HCT116 (cell line): ENCODE measurements around the gene TMEM87A. TPM values are rescaled to one million over a fixed set of nuclear protein-coding genes. Genes with fewer than 3 reads are reported as not detected.

Source experiments
- ATAC-seq: fragments of 200-7000 bp; cut with Tn5 transposase; 2 replicates; pipeline ENCODE4 v1.9.1; 2020; ENCODE audit warnings: mild to moderate bottlenecking, moderate library complexity
- BruUV-seq: library from RNA; stranded (reverse); fragments of 400-500 nt; replicated peaks from 2 replicates; lab custom pipeline; 2021; lab: Mats Ljungman, UMichigan
- CTCF ChIA-PET: fragments of 300-600 bp; sonication (Branson Sonifier 250); formaldehyde crosslinking; loops from one replicate; lab custom pipeline; 2021; ENCODE audit warnings: antibody characterized with exemption; lab: Charles Lee
- POLR2A ChIA-PET: fragments of 300-600, 350-600 bp; sonication (Branson Sonifier 250); formaldehyde crosslinking; loops from one replicate; lab custom pipeline; 2021; ENCODE audit warnings: antibody characterized with exemption; lab: Charles Lee
- RAD21 ChIA-PET, 2 experiments: fragments of 300-600 bp; sonication (Branson Sonifier 250); formaldehyde crosslinking; loops; one replicate each; lab custom pipeline; 2023; ENCODE audit warnings: low total read pairs in 2 of 2; ENCODE audit not compliant: uncharacterized antibody in 2 of 2, unreplicated experiment in 2 of 2, low non-redundant PET in 1 of 2; lab: Charles Lee
- DNase-seq: peaks from one replicate; pipeline ENCODE4 v3.0.0-alpha.2; 2010; ENCODE audit warnings: low read depth, low spot score
- H2AFZ ChIP-seq: fragments of 200-600 bp; shearing (Covaris generic), sonication (generic); 2 replicates; pipeline ENCODE4 v1.6.1; 2017; ENCODE audit warnings: low read depth, mixed run types, mixed read lengths, antibody characterized with exemption, low read length; ENCODE audit not compliant: poor library complexity, severe bottlenecking
- H3K27ac ChIP-seq: 2 replicates; pipeline ENCODE4 v1.5.1; 2012; ENCODE audit warnings: low read depth, low read length
- H3K27me3 ChIP-seq: fragments of 200-600 bp; sonication (generic); 2 replicates; pipeline ENCODE4 v1.6.1; 2016; ENCODE audit warnings: mixed run types, low read length, mixed read lengths; ENCODE audit not compliant: insufficient read depth
- H3K36me3 ChIP-seq, 2 experiments: fragments of 200-500 bp in 1 of 2; fragments of 200-600 bp in 1 of 2; sonication (Bioruptor generic) in 1 of 2; sonication (generic) in 1 of 2; 2 replicates each; pipeline versions ENCODE4 v1.5.1 to v1.6.1; 2014 to 2016; ENCODE audit warnings: low read length in 2 of 2, inconsistent platforms in 1 of 2, mixed read lengths in 1 of 2, mixed run types in 1 of 2; ENCODE audit not compliant: insufficient read depth in 2 of 2, control insufficient read depth in 1 of 2
- H3K4me1 ChIP-seq, 2 experiments: fragments of 200-600 bp in 1 of 2; sonication (generic) in 1 of 2; 2 replicates each; pipeline versions ENCODE4 v1.5.1 to v1.6.1; 2012 to 2017; ENCODE audit warnings: low read length in 2 of 2, inconsistent platforms in 1 of 2, mild to moderate bottlenecking in 1 of 2, mixed read lengths in 1 of 2, mixed run types in 1 of 2, moderate library complexity in 1 of 2; ENCODE audit not compliant: insufficient read depth in 2 of 2, control insufficient read depth in 1 of 2
- H3K4me2 ChIP-seq: fragments of 200-600 bp; sonication (generic); 2 replicates; pipeline ENCODE4 v1.6.1; 2017; ENCODE audit warnings: mixed run types, low read length, mixed read lengths
- H3K4me3 ChIP-seq, 2 experiments: fragments of 200-600 bp in 1 of 2; sonication (generic) in 1 of 2; replicated peaks in 1 of 2; 2 replicates each; pipeline ENCODE4 v1.5.1; 2011 to 2016; ENCODE audit warnings: low read length in 2 of 2, control low read depth in 1 of 2, low read depth in 1 of 2, mild to moderate bottlenecking in 1 of 2, mixed read lengths in 1 of 2, mixed run types in 1 of 2
- H3K79me2 ChIP-seq: fragments of 200-600 bp; sonication (generic); 2 replicates; pipeline ENCODE4 v1.6.1; 2017; ENCODE audit warnings: mild to moderate bottlenecking, mixed run types, low read length, moderate library complexity, mixed read lengths; ENCODE audit not compliant: insufficient read depth
- H3K9ac ChIP-seq: fragments of 200-600 bp; sonication (generic); 2 replicates; pipeline ENCODE4 v1.6.1; 2016; ENCODE audit warnings: low read length, mixed read lengths
- H3K9me2 ChIP-seq: fragments of 200-600 bp; sonication (generic), shearing (Covaris generic); 2 replicates; pipeline ENCODE4 v1.6.1; 2017; ENCODE audit warnings: mixed run types, mild to moderate bottlenecking, moderate library complexity; ENCODE audit not compliant: insufficient read depth
- H3K9me3 ChIP-seq, 2 experiments: fragments of 200-500 bp in 1 of 2; fragments of 200-600 bp in 1 of 2; sonication (Bioruptor generic) in 1 of 2; sonication (generic) in 1 of 2; 2 replicates each; pipeline ENCODE4 v1.6.1; 2014 to 2017; ENCODE audit warnings: low read length in 2 of 2, mixed read lengths in 2 of 2, inconsistent platforms in 1 of 2, low read depth in 1 of 2, mild to moderate bottlenecking in 1 of 2, mixed run types in 1 of 2, moderate library complexity in 1 of 2; ENCODE audit not compliant: control insufficient read depth in 1 of 2, insufficient read depth in 1 of 2
- H4K20me1 ChIP-seq: fragments of 200-600 bp; sonication (generic), shearing (Covaris generic); 2 replicates; pipeline ENCODE4 v1.6.1; 2017; ENCODE audit warnings: mixed run types, mild to moderate bottlenecking, moderate library complexity; ENCODE audit not compliant: insufficient read depth
- CEBPB ChIP-seq: IDR thresholded peaks from 2 replicates; pipeline ENCODE4 v1.6.1; 2012; ENCODE audit warnings: low read depth
- EGR1 ChIP-seq: IDR thresholded peaks from 2 replicates; pipeline ENCODE4 v1.6.1; 2012; ENCODE audit warnings: low read depth
- EZH2phosphoT487 ChIP-seq: fragments of 200-600 bp; IDR thresholded peaks from 2 replicates; pipeline ENCODE4 v1.6.1; 2018; ENCODE audit warnings: antibody characterized with exemption, borderline replicate concordance
- JUND ChIP-seq: IDR thresholded peaks from 2 replicates; pipeline ENCODE4 v1.6.1; 2012
- POLR2A ChIP-seq: IDR thresholded peaks from 2 replicates; pipeline ENCODE4 v1.7.0; 2011; ENCODE audit warnings: borderline replicate concordance; ENCODE audit not compliant: insufficient read depth, insufficient read length; ENCODE audit errors: extremely low read depth
- POLR2AphosphoS5 ChIP-seq: IDR thresholded peaks from 2 replicates; pipeline ENCODE4 v1.6.1; 2011; ENCODE audit warnings: mild to moderate bottlenecking, low read depth, low read length, moderate library complexity
- RAD21 ChIP-seq: IDR thresholded peaks from 2 replicates; pipeline ENCODE4 v1.6.1; 2012; ENCODE audit warnings: low read depth, mild to moderate bottlenecking
- SIN3A ChIP-seq: IDR thresholded peaks from 2 replicates; pipeline ENCODE4 v1.6.1; 2012; ENCODE audit warnings: low read depth
- SP1 ChIP-seq: IDR thresholded peaks from 2 replicates; pipeline ENCODE4 v1.6.1; 2012; ENCODE audit warnings: low read depth
- SRF ChIP-seq: IDR thresholded peaks from 2 replicates; pipeline ENCODE4 v1.6.1; 2012; ENCODE audit warnings: low read depth
- YY1 ChIP-seq: IDR thresholded peaks from 2 replicates; pipeline ENCODE4 v1.6.1; 2011; ENCODE audit warnings: low read length, low read depth, moderate library complexity, mild to moderate bottlenecking; ENCODE audit not compliant: insufficient replicate concordance; ENCODE audit errors: extremely low read depth
- ZFX ChIP-seq: fragments of 450-650 bp; IDR thresholded peaks from 2 replicates; pipeline ENCODE4 v1.6.1; 2017
- ZNF274 ChIP-seq: fragments of 200-500 bp; sonication (Bioruptor generic); IDR thresholded peaks from 2 replicates; pipeline ENCODE4 v1.6.1; 2014; ENCODE audit warnings: mild to moderate bottlenecking, low read depth, low read length, inconsistent platforms
- intact Hi-C: fragments of 100-400 bp; cut with micrococcal nuclease; formaldehyde crosslinking; loops from 2 replicates; pipeline ENCODE4 v1.10.0; 2022
- total RNA-seq: library from RNA; stranded (reverse); gene quantifications from one replicate; pipeline ENCODE4 v1.2.1, GENCODE V29; 2021; ENCODE audit not compliant: unreplicated experiment
- TF ChIP-seq, protein P1 (sequence below): IDR thresholded peaks from 2 replicates; pipeline ENCODE4 v1.6.1; 2012
- TF ChIP-seq, protein P2 (sequence below): IDR thresholded peaks from 2 replicates; pipeline ENCODE4 v1.6.1; 2012
- TF ChIP-seq, protein P3 (sequence below): IDR thresholded peaks from 2 replicates; pipeline ENCODE4 v1.6.1; 2012; ENCODE audit warnings: low read depth
- TF ChIP-seq, protein P4 (sequence below), 3 experiments: fragments of 200-600 bp in 1 of 3; sonication (generic) in 1 of 3; IDR thresholded peaks in 2 of 3; conservative IDR thresholded peaks in 1 of 3; 2 replicates each; pipeline ENCODE4 v1.5.1; 2012 to 2017; ENCODE audit warnings: low read depth in 2 of 3, low read length in 2 of 3, antibody characterized with exemption in 1 of 3, borderline replicate concordance in 1 of 3, control low read depth in 1 of 3, mild to moderate bottlenecking in 1 of 3, mixed read lengths in 1 of 3, mixed run types in 1 of 3, moderate library complexity in 1 of 3; ENCODE audit not compliant: insufficient read depth in 1 of 3
- TF ChIP-seq, protein P5 (sequence below): IDR thresholded peaks from 2 replicates; pipeline ENCODE4 v1.6.1; 2011; ENCODE audit warnings: mild to moderate bottlenecking, low read length, moderate library complexity; ENCODE audit not compliant: insufficient replicate concordance; ENCODE audit errors: extremely low read depth

The TMEM87A gene
- total RNA-seq, 1 experiment from 2014 or later: 44.0 TPM

DNA sequence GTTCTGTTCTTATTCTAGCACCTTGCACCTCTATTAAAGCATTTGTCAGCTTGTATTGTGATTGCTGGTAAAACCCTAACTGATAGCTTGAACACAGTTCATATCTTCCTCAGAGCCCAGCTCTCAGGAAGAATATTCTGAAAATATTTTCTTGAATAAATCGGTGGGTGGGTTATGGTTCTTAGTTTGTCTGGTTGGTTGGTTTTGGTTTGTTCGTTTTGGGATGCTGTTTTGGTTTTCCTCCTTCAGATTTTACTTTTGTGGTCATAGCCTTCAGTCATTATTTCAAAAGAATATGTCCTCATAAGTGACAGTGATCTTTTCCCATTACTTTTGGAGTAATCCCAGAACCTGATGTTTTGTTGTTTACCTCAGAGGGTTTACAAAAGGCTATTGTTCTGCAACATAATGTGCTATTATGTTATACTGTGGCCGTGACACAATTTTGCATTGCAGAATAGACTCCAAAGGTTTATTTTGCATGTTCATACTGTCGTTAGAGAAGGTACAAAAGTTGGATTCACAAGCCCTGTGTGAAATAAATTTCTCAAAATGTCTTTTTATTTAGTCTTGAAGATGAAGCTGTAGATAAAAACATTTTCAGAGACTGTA, 2.7 kb upstream of the TMEM87A start:
- Histone ChIP-seq H3K4me2 (no peak overlapping the region), H3K4me3 (no peak overlapping the region)
- CTCF ChIA-PET: no interaction called here

More for the DNA sequence above, 2.7 kb upstream of the TMEM87A start:
- peaks cover 6 to 17% of the 10 kb centered on the region in 2 experiments; a peak in 3 of 4 replicates for H3K4me1 ChIP-seq
- no peak overlapping the region for H3K27ac ChIP-seq
- ChIA-PET RAD21 (no interaction called here), POLR2A (no interaction called here)
- no peak overlapping the region for H2AFZ ChIP-seq
- ATAC-seq: no peak
- intact Hi-C loops: no loop called here
- H3K79me2 ChIP-seq: peaks cover 20% of the 10 kb centered on the region
- TF ChIP-seq EZH2phosphoT487 (no peak), SIN3A (no peak), YY1 (no peak), SRF (no peak), JUND (no peak), EGR1 (no peak), ZFX (no peak), POLR2A (no peak), POLR2AphosphoS5 (no peak), RAD21 (no peak), SP1 (no peak), CEBPB (no peak), ZNF274 (no peak)
- TF ChIP-seq, protein P1, sequence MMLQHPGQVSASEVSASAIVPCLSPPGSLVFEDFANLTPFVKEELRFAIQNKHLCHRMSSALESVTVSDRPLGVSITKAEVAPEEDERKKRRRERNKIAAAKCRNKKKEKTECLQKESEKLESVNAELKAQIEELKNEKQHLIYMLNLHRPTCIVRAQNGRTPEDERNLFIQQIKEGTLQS: no peak
- TF ChIP-seq, protein P2, sequence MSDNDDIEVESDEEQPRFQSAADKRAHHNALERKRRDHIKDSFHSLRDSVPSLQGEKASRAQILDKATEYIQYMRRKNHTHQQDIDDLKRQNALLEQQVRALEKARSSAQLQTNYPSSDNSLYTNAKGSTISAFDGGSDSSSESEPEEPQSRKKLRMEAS: no peak
- TF ChIP-seq, protein P3, sequence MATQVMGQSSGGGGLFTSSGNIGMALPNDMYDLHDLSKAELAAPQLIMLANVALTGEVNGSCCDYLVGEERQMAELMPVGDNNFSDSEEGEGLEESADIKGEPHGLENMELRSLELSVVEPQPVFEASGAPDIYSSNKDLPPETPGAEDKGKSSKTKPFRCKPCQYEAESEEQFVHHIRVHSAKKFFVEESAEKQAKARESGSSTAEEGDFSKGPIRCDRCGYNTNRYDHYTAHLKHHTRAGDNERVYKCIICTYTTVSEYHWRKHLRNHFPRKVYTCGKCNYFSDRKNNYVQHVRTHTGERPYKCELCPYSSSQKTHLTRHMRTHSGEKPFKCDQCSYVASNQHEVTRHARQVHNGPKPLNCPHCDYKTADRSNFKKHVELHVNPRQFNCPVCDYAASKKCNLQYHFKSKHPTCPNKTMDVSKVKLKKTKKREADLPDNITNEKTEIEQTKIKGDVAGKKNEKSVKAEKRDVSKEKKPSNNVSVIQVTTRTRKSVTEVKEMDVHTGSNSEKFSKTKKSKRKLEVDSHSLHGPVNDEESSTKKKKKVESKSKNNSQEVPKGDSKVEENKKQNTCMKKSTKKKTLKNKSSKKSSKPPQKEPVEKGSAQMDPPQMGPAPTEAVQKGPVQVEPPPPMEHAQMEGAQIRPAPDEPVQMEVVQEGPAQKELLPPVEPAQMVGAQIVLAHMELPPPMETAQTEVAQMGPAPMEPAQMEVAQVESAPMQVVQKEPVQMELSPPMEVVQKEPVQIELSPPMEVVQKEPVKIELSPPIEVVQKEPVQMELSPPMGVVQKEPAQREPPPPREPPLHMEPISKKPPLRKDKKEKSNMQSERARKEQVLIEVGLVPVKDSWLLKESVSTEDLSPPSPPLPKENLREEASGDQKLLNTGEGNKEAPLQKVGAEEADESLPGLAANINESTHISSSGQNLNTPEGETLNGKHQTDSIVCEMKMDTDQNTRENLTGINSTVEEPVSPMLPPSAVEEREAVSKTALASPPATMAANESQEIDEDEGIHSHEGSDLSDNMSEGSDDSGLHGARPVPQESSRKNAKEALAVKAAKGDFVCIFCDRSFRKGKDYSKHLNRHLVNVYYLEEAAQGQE: no peak
- TF ChIP-seq, protein P4, sequence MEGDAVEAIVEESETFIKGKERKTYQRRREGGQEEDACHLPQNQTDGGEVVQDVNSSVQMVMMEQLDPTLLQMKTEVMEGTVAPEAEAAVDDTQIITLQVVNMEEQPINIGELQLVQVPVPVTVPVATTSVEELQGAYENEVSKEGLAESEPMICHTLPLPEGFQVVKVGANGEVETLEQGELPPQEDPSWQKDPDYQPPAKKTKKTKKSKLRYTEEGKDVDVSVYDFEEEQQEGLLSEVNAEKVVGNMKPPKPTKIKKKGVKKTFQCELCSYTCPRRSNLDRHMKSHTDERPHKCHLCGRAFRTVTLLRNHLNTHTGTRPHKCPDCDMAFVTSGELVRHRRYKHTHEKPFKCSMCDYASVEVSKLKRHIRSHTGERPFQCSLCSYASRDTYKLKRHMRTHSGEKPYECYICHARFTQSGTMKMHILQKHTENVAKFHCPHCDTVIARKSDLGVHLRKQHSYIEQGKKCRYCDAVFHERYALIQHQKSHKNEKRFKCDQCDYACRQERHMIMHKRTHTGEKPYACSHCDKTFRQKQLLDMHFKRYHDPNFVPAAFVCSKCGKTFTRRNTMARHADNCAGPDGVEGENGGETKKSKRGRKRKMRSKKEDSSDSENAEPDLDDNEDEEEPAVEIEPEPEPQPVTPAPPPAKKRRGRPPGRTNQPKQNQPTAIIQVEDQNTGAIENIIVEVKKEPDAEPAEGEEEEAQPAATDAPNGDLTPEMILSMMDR (IDR thresholded peaks at IDR 0.05 in 2 of 3, conservative IDR thresholded peaks at IDR 0.05 in 1 of 3; ENCODE audit: borderline replicate concordance in 1 of 3, insufficient read depth in 1 of 3, low read depth in 2 of 3, low read length in 2 of 3): no peak
- TF ChIP-seq, protein P5, sequence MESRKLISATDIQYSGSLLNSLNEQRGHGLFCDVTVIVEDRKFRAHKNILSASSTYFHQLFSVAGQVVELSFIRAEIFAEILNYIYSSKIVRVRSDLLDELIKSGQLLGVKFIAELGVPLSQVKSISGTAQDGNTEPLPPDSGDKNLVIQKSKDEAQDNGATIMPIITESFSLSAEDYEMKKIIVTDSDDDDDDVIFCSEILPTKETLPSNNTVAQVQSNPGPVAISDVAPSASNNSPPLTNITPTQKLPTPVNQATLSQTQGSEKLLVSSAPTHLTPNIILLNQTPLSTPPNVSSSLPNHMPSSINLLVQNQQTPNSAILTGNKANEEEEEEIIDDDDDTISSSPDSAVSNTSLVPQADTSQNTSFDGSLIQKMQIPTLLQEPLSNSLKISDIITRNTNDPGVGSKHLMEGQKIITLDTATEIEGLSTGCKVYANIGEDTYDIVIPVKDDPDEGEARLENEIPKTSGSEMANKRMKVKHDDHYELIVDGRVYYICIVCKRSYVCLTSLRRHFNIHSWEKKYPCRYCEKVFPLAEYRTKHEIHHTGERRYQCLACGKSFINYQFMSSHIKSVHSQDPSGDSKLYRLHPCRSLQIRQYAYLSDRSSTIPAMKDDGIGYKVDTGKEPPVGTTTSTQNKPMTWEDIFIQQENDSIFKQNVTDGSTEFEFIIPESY: no peak
- H3K9me2 ChIP-seq: no peaks in the 10 kb centered on the region
- H3K36me3 ChIP-seq: peaks cover 0 to 3% of the 10 kb centered on the region in 2 experiments; a peak in 1 of 4 replicates
- no peak overlapping the region for H3K9ac ChIP-seq
- H3K27me3 ChIP-seq: no peaks in the 10 kb centered on the region
- peaks cover 5% of the 10 kb centered on the region; the same call in 1 of the 2 replicates for H4K20me1 ChIP-seq
- no TSS peak for BruUV-seq
- H3K9me3 ChIP-seq: no peaks in the 10 kb centered on the region
- no peak for DNase-seq
